CD14-positive monocyte (primary cell): ENCODE results near the gene MUS81. TPM values are rescaled to one million over a fixed set of nuclear protein-coding genes. Genes with fewer than 3 reads are reported as not detected.

Experiments
- DNase-seq, 3 donors: peaks; one replicate each; pipeline ENCODE4 v3.0.0-alpha.2; 2011 to 2022
- H2AFZ ChIP-seq: 2 replicates; pipeline ENCODE4 v1.6.0; 2012; ENCODE audit warnings: mild to moderate bottlenecking, low read depth, low read length, inconsistent platforms; ENCODE audit not compliant: insufficient read depth, poor library complexity, severe bottlenecking
- H3K27ac ChIP-seq, 2 donors: 1 replicate in 1 of 2; 2 replicates in 1 of 2; pipeline ENCODE4 v1.5.1; 2012 to 2013; ENCODE audit warnings: low read length in 2 of 2, control low read depth in 1 of 2, inconsistent platforms in 1 of 2, low read depth in 1 of 2, mild to moderate bottlenecking in 1 of 2
- H3K27me3 ChIP-seq, 2 donors: one replicate each; pipeline versions ENCODE4 v1.6.0 to v1.6.1; 2011 to 2013; ENCODE audit warnings: low read length in 2 of 2; ENCODE audit not compliant: control insufficient read depth in 2 of 2, insufficient read depth in 2 of 2
- H3K36me3 ChIP-seq, 2 donors: replicated peaks in 1 of 2; 1 replicate in 1 of 2; 2 replicates in 1 of 2; pipeline versions ENCODE4 v1.5.1 to v1.6.1; 2012 to 2013; ENCODE audit warnings: low read length in 2 of 2, control low read depth in 1 of 2, inconsistent platforms in 1 of 2, mild to moderate bottlenecking in 1 of 2; ENCODE audit not compliant: insufficient read depth in 2 of 2, control insufficient read depth in 1 of 2
- H3K4me1 ChIP-seq, 2 donors: 1 replicate in 1 of 2; 2 replicates in 1 of 2; pipeline versions ENCODE4 v1.5.1 to v1.6.1; 2012 to 2013; ENCODE audit warnings: low read length in 2 of 2, control low read depth in 1 of 2, inconsistent platforms in 1 of 2, mild to moderate bottlenecking in 1 of 2, moderate library complexity in 1 of 2; ENCODE audit not compliant: insufficient read depth in 2 of 2, control insufficient read depth in 1 of 2
- H3K4me2 ChIP-seq: replicated peaks from 2 replicates; pipeline ENCODE3; 2012; ENCODE audit warnings: low read length, moderate library complexity, mild to moderate bottlenecking; ENCODE audit not compliant: poor library complexity, severe bottlenecking; ENCODE audit errors: extremely low read depth
- H3K4me3 ChIP-seq, 3 experiments: fragments of 200-600 bp in 1 of 3; sonication (generic) in 1 of 3; replicated peaks in 1 of 3; 1 replicate in 2 of 3; 2 replicates in 1 of 3; pipeline ENCODE4 v1.5.1; 2011 to 2013; ENCODE audit warnings: low read length in 3 of 3, mild to moderate bottlenecking in 3 of 3, control low read depth in 2 of 3, low read depth in 2 of 3, inconsistent platforms in 1 of 3, moderate library complexity in 1 of 3
- H3K79me2 ChIP-seq: 2 replicates; pipeline ENCODE4 v1.6.0; 2012; ENCODE audit warnings: mild to moderate bottlenecking, control low read depth, inconsistent platforms, low read length, moderate library complexity; ENCODE audit not compliant: insufficient read depth
- H3K9ac ChIP-seq: 2 replicates; pipeline ENCODE4 v1.6.0; 2017; ENCODE audit warnings: low read length, mild to moderate bottlenecking; ENCODE audit not compliant: insufficient read depth, poor library complexity, severe bottlenecking
- H3K9me3 ChIP-seq, 2 donors: replicated peaks in 1 of 2; 1 replicate in 1 of 2; 2 replicates in 1 of 2; pipeline versions ENCODE4 v1.5.1 to v1.6.1; 2012 to 2013; ENCODE audit warnings: low read length in 2 of 2, control low read depth in 1 of 2; ENCODE audit not compliant: control insufficient read depth in 1 of 2, insufficient read depth in 1 of 2
- H4K20me1 ChIP-seq: 2 replicates; pipeline ENCODE4 v1.6.0; 2012; ENCODE audit warnings: mild to moderate bottlenecking, low read length, control low read depth, moderate library complexity; ENCODE audit not compliant: insufficient read depth
- H3K27ac Mint-ChIP-seq, 7 donors: one replicate each; pipeline ENCODE4 v1.8.0; 2020; ENCODE audit warnings: mild to moderate bottlenecking in 7 of 7, mixed read lengths in 7 of 7, moderate library complexity in 6 of 7, inconsistent platforms in 2 of 7
- H3K27me3 Mint-ChIP-seq, 3 donors: one replicate each; pipeline ENCODE4 v1.8.0; 2021 to 2022; ENCODE audit warnings: low read depth in 3 of 3, mild to moderate bottlenecking in 3 of 3, mixed read lengths in 3 of 3, moderate library complexity in 3 of 3, inconsistent platforms in 1 of 3
- H3K36me3 Mint-ChIP-seq, 2 donors: one replicate each; pipeline ENCODE4 v1.8.0; 2020; ENCODE audit warnings: mixed read lengths in 2 of 2, inconsistent platforms in 1 of 2, mild to moderate bottlenecking in 1 of 2
- H3K4me1 Mint-ChIP-seq: one replicate; pipeline ENCODE4 v1.8.0; 2020; ENCODE audit warnings: mild to moderate bottlenecking, mixed read lengths
- H3K4me3 Mint-ChIP-seq, 2 donors: one replicate each; pipeline ENCODE4 v1.8.0; 2020; ENCODE audit warnings: mild to moderate bottlenecking in 2 of 2, mixed read lengths in 2 of 2, moderate library complexity in 1 of 2
- H3K9me3 Mint-ChIP-seq, 7 donors: one replicate each; pipeline ENCODE4 v1.8.0; 2020 to 2022; ENCODE audit warnings: mixed read lengths in 7 of 7, mild to moderate bottlenecking in 6 of 7, moderate library complexity in 6 of 7, inconsistent platforms in 2 of 7
- CTCF ChIP-seq: fragments of 200-600 bp; IDR thresholded peaks from one replicate; pipeline ENCODE4 v1.8.0; 2022; ENCODE audit warnings: antibody characterized with exemption, mild to moderate bottlenecking
- WGBS: methylation state at CpG from one replicate; pipeline ENCODE4 v1.1.5; 2013; ENCODE audit warnings: missing lambda C conversion rate; ENCODE audit not compliant: insufficient coverage; 5-methylcytosine and 5-hydroxymethylcytosine counted together
- intact Hi-C, 2 donors: fragments of 100-400 bp; cut with micrococcal nuclease; formaldehyde crosslinking; loops; one replicate each; pipeline versions ENCODE4 v1.15.0 to v1.15.1; 2023
- polyA plus RNA-seq, 3 donors: library from polyadenylated mRNA; depleted of rRNA in 1 of 3; unstranded in 2 of 3; stranded (reverse) in 1 of 3; fragments of 300-500 nt in 2 of 3; fragments of >200 nt in 1 of 3; fragmentation: Illumina TruSeq in 2 of 3; gene quantifications; 1 replicate in 2 of 3; 2 replicates in 1 of 3; pipeline ENCODE4 v1.2.3, GENCODE V29; 2012 to 2021

The MUS81 gene
- polyA plus RNA-seq, 3 donors: 15.0 to 87.5 (median 16.4) TPM

GRCh38 chr11:65895482-65895981, 35.3 kb downstream of the MUS81 start:
- peaks cover 40% of the 10 kb centered on the region for H3K79me2 ChIP-seq
- Mint-ChIP-seq H3K4me3 (no peak overlapping the region), H3K36me3 (peaks cover 16 to 19% of the 10 kb centered on the region in 2 donors), H3K27me3 (no peaks in the 10 kb centered on the region), H3K9me3 (no peaks in the 10 kb centered on the region), H3K27ac (no peak overlapping the region), H3K4me1 (peaks cover 40% of the 10 kb centered on the region)
- no peak overlapping the region for H3K27ac ChIP-seq
- no peak for TF ChIP-seq CTCF
- peaks cover 12% of the 10 kb centered on the region for H4K20me1 ChIP-seq
- no peaks in the 10 kb centered on the region for H3K9me3 ChIP-seq
- H3K4me2 ChIP-seq: no peak overlapping the region
- peaks cover 0 to 5% of the 10 kb centered on the region in 2 donors for H3K36me3 ChIP-seq
- WGBS: 100% methylated on average over 3 of the region's 5 CpGs
- no peak overlapping the region for H3K9ac ChIP-seq
- intact Hi-C loops: no loop called here
- DNase-seq: no peak
- H3K4me1 ChIP-seq: peaks cover 57 to 66% of the 10 kb centered on the region in 2 donors
- no peak overlapping the region for H3K4me3 ChIP-seq
- H3K27me3 ChIP-seq: no peaks in the 10 kb centered on the region
- H2AFZ ChIP-seq: no peak overlapping the region

- Histone ChIP-seq H3K9me3 (no peaks in the 10 kb centered on the region), H3K27ac (no peak overlapping the region), H3K9ac (no peak overlapping the region), H3K27me3 (no peaks in the 10 kb centered on the region), H3K4me1 (peaks cover 55 to 64% of the 10 kb centered on the region in 2 donors), H3K36me3 (peaks cover 0 to 5% of the 10 kb centered on the region in 2 donors), H3K4me2 (no peak overlapping the region), H2AFZ (no peak overlapping the region), H4K20me1 (peaks cover 12% of the 10 kb centered on the region), H3K79me2 (peaks cover 32% of the 10 kb centered on the region), H3K4me3 (no peak overlapping the region)
- intact Hi-C loops: no loop called here
- Mint-ChIP-seq H3K9me3 (no peaks in the 10 kb centered on the region), H3K27ac (peak overlapping the region in 2 of 7 donors; percentile 54 to 76), H3K4me3 (no peak overlapping the region), H3K36me3 (peaks cover 16 to 19% of the 10 kb centered on the region in 2 donors), H3K27me3 (no peaks in the 10 kb centered on the region), H3K4me1 (peaks cover 43% of the 10 kb centered on the region)
- WGBS: 96% methylated on average over 12 of the region's 14 CpGs
- peak in 1 of 3 donors; percentile 48 for DNase-seq
- no peak for TF ChIP-seq CTCF
These were observed 36.1 kb downstream of the MUS81 start for GRCh38 chr11:65896034-65896999.
